ENCODE data around the gene PARP12. TPM values are rescaled to one million over a fixed set of nuclear protein-coding genes. Genes with fewer than 3 reads are reported as not detected.

Gene PARP12
- total RNA-seq, 1 donor from 2014 or later = 58.1 TPM

DNA sequence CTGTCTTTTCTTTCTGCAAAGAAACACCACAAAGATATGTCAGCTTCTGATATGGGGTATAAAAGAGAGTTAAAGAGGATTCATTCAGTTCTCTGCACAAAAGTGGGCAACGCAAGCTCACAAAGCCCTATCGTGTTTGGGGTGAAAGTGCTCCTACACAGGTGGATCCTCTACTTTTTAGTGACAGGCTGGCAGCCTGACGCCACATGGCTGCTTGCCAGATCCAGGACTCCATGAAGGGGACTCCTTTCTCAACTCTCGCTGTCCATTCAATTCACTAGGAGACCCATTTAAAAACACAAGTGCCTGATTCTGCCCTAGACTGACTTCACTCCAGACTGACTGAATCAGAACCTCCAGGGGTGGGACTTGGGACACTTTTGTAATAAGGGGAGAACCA, 8.0 kb downstream of the PARP12 start:
- Histone ChIP-seq H4K20me1 (ENCODE audit: insufficient read depth, low read length) (peaks cover 5% of the 10 kb centered on the region), H3K4me1 (ENCODE audit: insufficient read depth, low read length) (peaks cover 9% of the 10 kb centered on the region), H3K27me3 (ENCODE audit: insufficient read depth, low read length) (no peaks in the 10 kb centered on the region), H3K9ac (ENCODE audit: low read length) (no peak overlapping the region), H3K27ac (ENCODE audit: low read depth, low read length) (no peak overlapping the region), H3K4me3 (ENCODE audit: insufficient read depth, low read depth, low read length) (no peak overlapping the region), H3K36me3 (ENCODE audit: insufficient read depth, low read length) (no peaks in the 10 kb centered on the region), H2AFZ (ENCODE audit: low read depth, low read length) (no peak overlapping the region), H3K9me3 (ENCODE audit: insufficient read depth, low read depth, low read length) (no peaks in the 10 kb centered on the region), H3K4me2 (ENCODE audit: low read length) (no peak overlapping the region), H3K79me2 (ENCODE audit: insufficient read depth, low read length) (no peaks in the 10 kb centered on the region)
- Mint-ChIP-seq H3K27ac (ENCODE audit: unreplicated experiment) (no peak overlapping the region), H3K4me1 (ENCODE audit: low read depth, unreplicated experiment) (peaks cover 24% of the 10 kb centered on the region), H3K27me3 (ENCODE audit: low read depth, unreplicated experiment) (no peaks in the 10 kb centered on the region), H3K36me3 (ENCODE audit: low read depth, unreplicated experiment) (peaks cover 54% of the 10 kb centered on the region), H3K9me3 (ENCODE audit: unreplicated experiment) (no peaks in the 10 kb centered on the region), H3K4me3 (ENCODE audit: unreplicated experiment) (no peak overlapping the region)
- FAIRE-seq (no peak), DNase-seq (ENCODE audit: low read depth) (no peak)
- TF ChIP-seq EZH2 (IDR thresholded peaks at IDR 0.05; ENCODE audit: insufficient read depth, low read length) = no peak
- TF ChIP-seq, protein P1, sequence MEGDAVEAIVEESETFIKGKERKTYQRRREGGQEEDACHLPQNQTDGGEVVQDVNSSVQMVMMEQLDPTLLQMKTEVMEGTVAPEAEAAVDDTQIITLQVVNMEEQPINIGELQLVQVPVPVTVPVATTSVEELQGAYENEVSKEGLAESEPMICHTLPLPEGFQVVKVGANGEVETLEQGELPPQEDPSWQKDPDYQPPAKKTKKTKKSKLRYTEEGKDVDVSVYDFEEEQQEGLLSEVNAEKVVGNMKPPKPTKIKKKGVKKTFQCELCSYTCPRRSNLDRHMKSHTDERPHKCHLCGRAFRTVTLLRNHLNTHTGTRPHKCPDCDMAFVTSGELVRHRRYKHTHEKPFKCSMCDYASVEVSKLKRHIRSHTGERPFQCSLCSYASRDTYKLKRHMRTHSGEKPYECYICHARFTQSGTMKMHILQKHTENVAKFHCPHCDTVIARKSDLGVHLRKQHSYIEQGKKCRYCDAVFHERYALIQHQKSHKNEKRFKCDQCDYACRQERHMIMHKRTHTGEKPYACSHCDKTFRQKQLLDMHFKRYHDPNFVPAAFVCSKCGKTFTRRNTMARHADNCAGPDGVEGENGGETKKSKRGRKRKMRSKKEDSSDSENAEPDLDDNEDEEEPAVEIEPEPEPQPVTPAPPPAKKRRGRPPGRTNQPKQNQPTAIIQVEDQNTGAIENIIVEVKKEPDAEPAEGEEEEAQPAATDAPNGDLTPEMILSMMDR (IDR thresholded peaks at IDR 0.05; ENCODE audit: insufficient read depth, low read depth, low read length) = no peak

DNA sequence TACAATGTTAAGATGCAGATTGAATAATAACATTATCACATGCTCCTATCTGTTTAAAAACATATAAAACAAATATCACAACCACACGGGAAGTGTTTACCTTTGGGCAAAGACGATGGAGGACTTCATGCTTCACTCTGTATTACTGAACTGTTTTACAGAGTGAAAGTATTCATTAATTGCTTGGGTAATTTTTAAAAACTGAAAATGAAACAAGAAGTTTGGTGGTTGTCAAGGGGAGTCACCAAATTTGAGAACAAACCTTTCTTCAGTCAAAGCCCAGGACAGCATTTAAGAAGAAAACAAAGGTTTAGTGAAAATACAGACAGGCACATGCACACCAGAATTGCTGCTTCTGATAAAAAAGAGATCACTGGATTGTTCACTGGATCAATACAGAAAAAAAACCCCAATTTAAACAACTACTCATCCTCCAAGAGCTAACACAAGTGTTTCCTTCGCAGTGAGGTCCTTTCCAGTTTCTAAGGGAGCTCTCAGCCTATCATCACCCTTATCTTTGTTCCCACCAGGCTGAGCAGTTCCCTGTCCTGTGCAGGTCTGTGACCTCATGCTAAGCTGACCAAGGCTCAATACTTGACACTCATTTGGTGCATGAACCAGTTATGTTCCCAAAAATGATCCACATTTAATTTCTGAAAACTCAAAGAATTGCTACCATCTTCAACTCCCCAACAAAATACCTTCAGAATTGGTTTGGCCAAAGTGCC, 8.8 kb downstream of the PARP12 start:
- no peak overlapping the region for H3K4me2 ChIP-seq (ENCODE audit: low read length)
- no peaks in the 10 kb centered on the region for H3K79me2 ChIP-seq (ENCODE audit: insufficient read depth, low read length)
- no peak overlapping the region for H3K9ac ChIP-seq (ENCODE audit: low read length)
- peaks cover 1% of the 10 kb centered on the region for H3K4me1 ChIP-seq (ENCODE audit: insufficient read depth, low read length)
- DNase-seq (ENCODE audit: low read depth) (no peak), FAIRE-seq (no peak)
- no peak overlapping the region for H3K4me3 ChIP-seq (ENCODE audit: insufficient read depth, low read depth, low read length)
- H3K36me3 ChIP-seq (ENCODE audit: insufficient read depth, low read length) = no peaks in the 10 kb centered on the region
- TF ChIP-seq, protein P1 (IDR thresholded peaks at IDR 0.05; ENCODE audit: insufficient read depth, low read depth, low read length) = no peak
- TF ChIP-seq EZH2 (IDR thresholded peaks at IDR 0.05; ENCODE audit: insufficient read depth, low read length) = no peak
- H3K4me1 Mint-ChIP-seq (ENCODE audit: low read depth, unreplicated experiment) = peaks cover 16% of the 10 kb centered on the region
- no peak overlapping the region for H2AFZ ChIP-seq (ENCODE audit: low read depth, low read length)
- H3K27me3 Mint-ChIP-seq (ENCODE audit: low read depth, unreplicated experiment) = no peaks in the 10 kb centered on the region
- H3K9me3 Mint-ChIP-seq (ENCODE audit: unreplicated experiment) = no peaks in the 10 kb centered on the region
- H3K27ac Mint-ChIP-seq (ENCODE audit: unreplicated experiment) = no peak overlapping the region
- no peaks in the 10 kb centered on the region for H3K27me3 ChIP-seq (ENCODE audit: insufficient read depth, low read length)
- no peak overlapping the region for H3K4me3 Mint-ChIP-seq (ENCODE audit: unreplicated experiment)
- peaks cover 2% of the 10 kb centered on the region for H4K20me1 ChIP-seq (ENCODE audit: insufficient read depth, low read length)
- no peak overlapping the region for H3K27ac ChIP-seq (ENCODE audit: low read depth, low read length)
- H3K9me3 ChIP-seq (ENCODE audit: insufficient read depth, low read depth, low read length) = no peaks in the 10 kb centered on the region
- peaks cover 53% of the 10 kb centered on the region for H3K36me3 Mint-ChIP-seq (ENCODE audit: low read depth, unreplicated experiment)

DNA sequence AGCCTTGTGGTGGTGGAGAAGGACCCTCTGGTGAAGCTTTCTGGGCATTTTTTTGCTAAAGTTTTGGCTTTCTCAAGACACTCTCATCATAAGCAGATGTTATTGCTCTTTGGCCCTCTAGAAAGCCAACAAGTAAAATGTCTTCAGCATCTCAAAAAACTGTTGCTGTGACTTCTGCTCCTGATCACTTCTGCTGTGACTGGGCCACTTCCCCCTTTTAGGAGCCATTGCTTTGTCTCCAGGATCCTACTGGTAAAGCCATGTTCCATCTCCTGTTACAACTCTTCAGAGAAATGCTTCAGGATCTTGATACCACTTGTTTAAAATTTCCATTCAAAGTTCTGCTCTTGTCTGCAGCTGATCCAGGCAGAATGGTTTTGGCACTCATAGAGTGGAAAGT, 10.9 kb downstream of the PARP12 start:
- Histone ChIP-seq H3K9ac (ENCODE audit: low read length) (no peak overlapping the region), H3K79me2 (ENCODE audit: insufficient read depth, low read length) (no peaks in the 10 kb centered on the region), H3K36me3 (ENCODE audit: insufficient read depth, low read length) (no peaks in the 10 kb centered on the region), H3K9me3 (ENCODE audit: insufficient read depth, low read depth, low read length) (no peaks in the 10 kb centered on the region), H3K4me2 (ENCODE audit: low read length) (no peak overlapping the region), H3K27me3 (ENCODE audit: insufficient read depth, low read length) (no peaks in the 10 kb centered on the region), H4K20me1 (ENCODE audit: insufficient read depth, low read length) (no peaks in the 10 kb centered on the region), H3K4me1 (ENCODE audit: insufficient read depth, low read length) (no peaks in the 10 kb centered on the region), H3K4me3 (ENCODE audit: insufficient read depth, low read depth, low read length) (no peak overlapping the region), H3K27ac (ENCODE audit: low read depth, low read length) (no peak overlapping the region), H2AFZ (ENCODE audit: low read depth, low read length) (no peak overlapping the region)
- Mint-ChIP-seq H3K4me1 (ENCODE audit: low read depth, unreplicated experiment) (peaks cover 5% of the 10 kb centered on the region), H3K27me3 (ENCODE audit: low read depth, unreplicated experiment) (no peaks in the 10 kb centered on the region), H3K4me3 (ENCODE audit: unreplicated experiment) (no peak overlapping the region), H3K27ac (ENCODE audit: unreplicated experiment) (no peak overlapping the region), H3K9me3 (ENCODE audit: unreplicated experiment) (no peaks in the 10 kb centered on the region), H3K36me3 (ENCODE audit: low read depth, unreplicated experiment) (peaks cover 47% of the 10 kb centered on the region)
- TF ChIP-seq EZH2 (IDR thresholded peaks at IDR 0.05; ENCODE audit: insufficient read depth, low read length) = no peak
- TF ChIP-seq, protein P1 (IDR thresholded peaks at IDR 0.05; ENCODE audit: insufficient read depth, low read depth, low read length) = no peak
- DNase-seq (ENCODE audit: low read depth) = no peak
- FAIRE-seq = no peak
